Caco-2 (cell line): Measurements from ENCODE around the gene H1-8. TPM values are rescaled to one million over a fixed set of nuclear protein-coding genes. Genes with fewer than 3 reads are reported as not detected.

Source experiments
- BruUV-seq: library from RNA; stranded (reverse); fragments of 400-500 nt; replicated peaks from 2 replicates; lab custom pipeline; 2021; lab: Mats Ljungman, UMichigan
- CTCF ChIA-PET: fragments of 300-600 bp; sonication (Branson Sonifier 250); formaldehyde crosslinking; loops from one replicate; lab custom pipeline; 2022; ENCODE audit warnings: antibody characterized with exemption; lab: Charles Lee
- POLR2A ChIA-PET: fragments of 300-600 bp; sonication (Branson Sonifier 250); formaldehyde crosslinking; loops from one replicate; lab custom pipeline; 2022; ENCODE audit warnings: antibody characterized with exemption; lab: Charles Lee
- DNase-seq, 2 experiments: peaks; one replicate each; pipeline versions ENCODE4 v3.0.0 to v3.0.0-alpha.2; 2020 to 2022
- H3K27me3 ChIP-seq: replicated peaks from 2 replicates; pipeline ENCODE4 v1.6.0; 2011; ENCODE audit warnings: low read length; ENCODE audit not compliant: control insufficient read depth, insufficient read depth
- H3K36me3 ChIP-seq: 2 replicates; pipeline ENCODE4 v1.5.1; 2011; ENCODE audit warnings: low read length; ENCODE audit not compliant: control insufficient read depth, insufficient read depth
- H3K4me1 ChIP-seq: fragments of 250-450 bp; sonication (Bioruptor Pico); 2 replicates; pipeline ENCODE4 v1.5.1; 2020; ENCODE audit warnings: mild to moderate bottlenecking
- H3K4me3 ChIP-seq: 2 replicates; pipeline ENCODE4 v1.5.1; 2011; ENCODE audit warnings: low read depth, mild to moderate bottlenecking, control low read depth, low read length
- H3K9me3 ChIP-seq: fragments of 250-450 bp; sonication (Bioruptor Pico); 2 replicates; pipeline ENCODE4 v1.5.1; 2020; ENCODE audit warnings: mild to moderate bottlenecking, moderate library complexity
- H3K27ac Mint-ChIP-seq: one replicate; pipeline ENCODE4 v1.8.0; 2022; ENCODE audit warnings: mixed read lengths; ENCODE audit not compliant: unreplicated experiment
- H3K27me3 Mint-ChIP-seq: one replicate; pipeline ENCODE4 v1.8.0; 2022; ENCODE audit warnings: mixed read lengths; ENCODE audit not compliant: insufficient read depth, unreplicated experiment
- H3K36me3 Mint-ChIP-seq: one replicate; pipeline ENCODE4 v1.8.0; 2022; ENCODE audit warnings: mild to moderate bottlenecking, mixed read lengths; ENCODE audit not compliant: insufficient read depth, unreplicated experiment
- H3K4me1 Mint-ChIP-seq: one replicate; pipeline ENCODE4 v1.8.0; 2022; ENCODE audit warnings: low read depth, mixed read lengths; ENCODE audit not compliant: unreplicated experiment
- H3K4me3 Mint-ChIP-seq: one replicate; pipeline ENCODE4 v1.8.0; 2022; ENCODE audit warnings: mild to moderate bottlenecking, moderate library complexity, mixed read lengths; ENCODE audit not compliant: unreplicated experiment
- H3K9me3 Mint-ChIP-seq: one replicate; pipeline ENCODE4 v1.8.0; 2022; ENCODE audit warnings: mixed read lengths; ENCODE audit not compliant: unreplicated experiment
- CTCF ChIP-seq, 2 experiments: fragments of 200-600 bp in 1 of 2; IDR thresholded peaks; 1 replicate in 1 of 2; 2 replicates in 1 of 2; pipeline versions ENCODE4 v1.5.1 to v1.8.0; 2011 to 2022; ENCODE audit warnings: antibody characterized with exemption in 1 of 2, control low read depth in 1 of 2, inconsistent platforms in 1 of 2, low read depth in 1 of 2, low read length in 1 of 2, mild to moderate bottlenecking in 1 of 2, moderate library complexity in 1 of 2; ENCODE audit not compliant: insufficient read depth in 1 of 2, severe bottlenecking in 1 of 2, unreplicated experiment in 1 of 2
- intact Hi-C: fragments of 100-400 bp; cut with micrococcal nuclease; formaldehyde crosslinking; loops from one replicate; pipeline ENCODE4 v1.10.0; 2022; ENCODE audit not compliant: unreplicated experiment
- total RNA-seq: library from RNA; stranded (reverse); gene quantifications from 2 replicates; pipeline ENCODE4 v1.2.3, GENCODE V29; 2022

The H1-8 gene
- total RNA-seq, 1 experiment from 2014 or later, result not detected

DNA sequence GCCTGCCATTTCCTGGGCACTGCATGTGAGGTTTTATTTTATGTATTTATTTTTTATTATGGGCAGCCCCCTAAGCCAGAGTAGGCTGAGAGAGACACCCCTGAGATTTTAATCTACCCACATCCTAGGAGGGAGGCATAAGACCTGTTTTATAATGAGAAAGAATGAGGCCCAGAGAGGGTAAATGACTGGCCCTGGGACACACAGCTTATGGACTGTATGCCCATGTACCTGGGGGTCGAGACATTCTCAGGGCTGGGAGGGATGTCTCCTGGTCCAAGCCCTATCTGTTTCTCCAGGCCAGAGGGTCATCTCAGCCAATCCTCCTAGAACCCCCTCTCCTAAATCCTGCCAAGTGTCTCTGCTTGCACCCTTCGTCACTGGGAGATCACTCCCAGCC lies 57.4 kb downstream of the H1-8 start:
- no peak for DNase-seq
- Histone ChIP-seq H3K4me3 (no peak overlapping the region), H3K9me3 (no peaks in the 10 kb centered on the region), H3K4me1 (peaks cover 17% of the 10 kb centered on the region), H3K36me3 (no peaks in the 10 kb centered on the region; the same call in 1 of the 2 replicates), H3K27me3 (no peaks in the 10 kb centered on the region)
- no TSS peak for BruUV-seq
- Mint-ChIP-seq H3K27ac (no peak overlapping the region), H3K9me3 (no peaks in the 10 kb centered on the region), H3K4me3 (no peak overlapping the region), H3K36me3 (peaks cover under 1% of the 10 kb centered on the region), H3K27me3 (no peaks in the 10 kb centered on the region), H3K4me1 (peaks cover 17% of the 10 kb centered on the region)
- intact Hi-C loops, result no loop called here
- POLR2A ChIA-PET, result no interaction called here
- no peak for TF ChIP-seq CTCF (IDR thresholded peaks at IDR 0.05; ENCODE audit: insufficient read depth in 1 of 2, low read depth in 1 of 2, low read length in 1 of 2, severe bottlenecking in 1 of 2, unreplicated experiment in 1 of 2)
- CTCF ChIA-PET, result interaction anchor here (0.9 kb wide), 1 partner anchor 110 kb away, joined by 5 read pairs; no protein-coding TSS in a partner anchor

Other genes starting within 250 kb of the H1-8 start
- 0.14 and 0.49 TPM in 2 replicates for gene EFCAB12, start 114.5 kb upstream of the H1-8 start, total RNA-seq
- 33.5 and 39.8 TPM in 2 replicates for gene MBD4, start 103.2 kb upstream of the H1-8 start, total RNA-seq
- 21.9 and 30.0 TPM in 2 replicates for gene IFT122, start 103.0 kb upstream of the H1-8 start, total RNA-seq
- not detected in 2 replicates for gene RHO, start 14.5 kb upstream of the H1-8 start, total RNA-seq
- gene PLXND1, start 63.5 kb downstream of the H1-8 start, total RNA-seq, result 26.3 and 33.0 TPM in 2 replicates